Ovary (tissue), 3 donors: ENCODE data around the gene HSPA12A.

ENCODE experiments used
- CTCF ChIP-seq, 3 donors: fragments of 450-650 bp in 2 of 3; fragments of 200-600 bp in 1 of 3; IDR thresholded peaks; one replicate each; pipeline versions ENCODE4 v1.5.1 to v1.8.0; 2016 to 2022; ENCODE audit warnings: antibody characterized with exemption in 3 of 3, mild to moderate bottlenecking in 1 of 3
- POLR2A ChIP-seq: fragments of 450-650 bp; IDR thresholded peaks from one replicate; pipeline ENCODE4 v1.6.1; 2017; ENCODE audit warnings: antibody characterized with exemption, mild to moderate bottlenecking, moderate library complexity
- donor health status: DM: no; HTN: no; CAD: no.

GRCh38 chr10:116679351-116679750, 63.0 kb downstream of the HSPA12A start:
- no peak for TF ChIP-seq POLR2A
- no peak for TF ChIP-seq CTCF (IDR thresholded peaks at IDR 0.05)
